ENCODE results near the gene PRELP.

PRELP gene

DNA sequence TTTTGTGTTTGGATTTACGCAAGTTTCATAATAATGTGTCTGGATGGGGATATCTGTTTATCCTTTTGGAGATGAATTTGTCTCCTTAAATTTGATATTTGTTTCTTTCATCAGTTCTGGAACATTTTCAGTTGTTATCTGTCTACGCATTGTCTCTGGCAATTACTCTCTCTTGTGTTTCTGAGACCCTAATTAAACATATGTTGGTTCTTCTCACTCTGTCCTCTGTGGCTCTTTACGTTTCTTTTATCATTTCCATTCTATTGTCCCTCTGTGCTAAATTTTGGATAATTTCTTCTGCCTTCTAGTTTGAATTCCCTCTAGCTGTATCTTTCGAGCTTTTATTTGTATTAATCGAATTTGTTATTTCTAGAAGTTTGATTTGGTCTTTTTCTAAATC lies 17.5 kb upstream of the PRELP start:
- Histone ChIP-seq H4K91ac (ENCODE audit: low read depth, low read length, poor library complexity) (no peak overlapping the region), H3K4me1 (ENCODE audit: control insufficient read depth in 2 of 2, insufficient read depth in 1 of 2, low read depth in 1 of 2, low read length in 2 of 2) (peaks cover 2 to 16% of the 10 kb centered on the region in 2 donors), H2BK15ac (ENCODE audit: low read length) (no peak overlapping the region), H3K14ac (ENCODE audit: low read length) (no peak overlapping the region), H3K27ac (replicated peaks; ENCODE audit: low read length) (no peak overlapping the region), H3K4me2 (ENCODE audit: insufficient read depth, low read length, poor library complexity, severe bottlenecking) (no peak overlapping the region), H3K4ac (ENCODE audit: low read length) (no peak overlapping the region), H4K8ac (ENCODE audit: low read depth, low read length) (no peak overlapping the region), H3K9ac (ENCODE audit: low read depth, low read length, poor library complexity) (no peak overlapping the region), H3K36me3 (replicated peaks in 1 of 2; ENCODE audit: control insufficient read depth in 2 of 2, insufficient read depth in 2 of 2, low read length in 2 of 2) (no peaks in the 10 kb centered on the region), H3K18ac (ENCODE audit: low read length) (no peak overlapping the region), H3K79me1 (ENCODE audit: low read depth, low read length) (no peaks in the 10 kb centered on the region), H3K4me3 (ENCODE audit: low read length in 2 of 2) (no peak overlapping the region), H2BK5ac (ENCODE audit: low read length) (no peak overlapping the region), H2BK12ac (ENCODE audit: low read length) (no peak overlapping the region), H2AK5ac (ENCODE audit: low read depth, low read length) (no peak overlapping the region), H2AFZ (ENCODE audit: low read length) (no peak overlapping the region), H3K27me3 (ENCODE audit: control insufficient read depth in 3 of 3, insufficient read depth in 3 of 3, low read depth in 1 of 3, low read length in 3 of 3) (peaks cover 0 to 25% (median 0%) of the 10 kb centered on the region in 3 experiments), H2BK120ac (ENCODE audit: low read depth, low read length) (no peak overlapping the region), H3K9me3 (replicated peaks in 1 of 2; ENCODE audit: control insufficient read depth in 2 of 2, insufficient read depth in 1 of 2, low read depth in 1 of 2, low read length in 2 of 2) (no peaks in the 10 kb centered on the region), H3K23ac (ENCODE audit: low read depth, low read length, poor library complexity) (no peak overlapping the region)
- no CpG with 5 or more reads among the region's 5 CpGs for WGBS, 2 donors (ENCODE audit: extremely low coverage in 2 of 2, insufficient read length in 2 of 2, insufficient replicate concordance in 1 of 2)
- DNase-seq (ENCODE audit: low spot score) = no peak

DNA sequence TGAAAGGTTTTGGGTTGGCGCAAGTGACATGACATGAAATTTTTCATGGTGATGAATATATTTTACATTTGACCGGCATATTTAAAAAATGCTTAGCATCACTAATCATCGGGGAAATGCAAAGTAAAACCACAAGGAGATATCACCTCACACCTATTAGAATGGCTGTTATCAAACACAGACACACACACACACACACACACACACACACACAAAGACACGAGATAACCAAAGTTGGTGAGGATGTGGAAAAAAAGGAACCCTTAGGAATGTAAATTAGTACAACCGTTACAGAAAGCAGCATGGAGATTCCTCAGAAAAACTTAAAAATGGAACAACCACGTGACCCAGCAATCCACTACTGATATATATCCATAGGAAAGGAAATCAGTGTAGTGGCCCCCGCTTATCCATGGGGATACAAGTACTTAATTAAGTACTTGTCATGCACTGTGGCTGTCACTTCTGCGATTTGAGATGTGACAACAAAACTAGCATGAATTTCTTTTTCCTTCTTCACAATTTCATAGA lies 15.9 kb upstream of the PRELP start:
- no peak for DNase-seq (ENCODE audit: low spot score)
- H3K18ac ChIP-seq (ENCODE audit: low read length) = no peak overlapping the region
- no peak overlapping the region for H2AK5ac ChIP-seq (ENCODE audit: low read depth, low read length)
- H3K4me2 ChIP-seq (ENCODE audit: insufficient read depth, low read length, poor library complexity, severe bottlenecking) = no peak overlapping the region
- no peak overlapping the region for H3K23ac ChIP-seq (ENCODE audit: low read depth, low read length, poor library complexity)
- H2AFZ ChIP-seq (ENCODE audit: low read length) = no peak overlapping the region
- no peak overlapping the region for H4K8ac ChIP-seq (ENCODE audit: low read depth, low read length)
- no peak overlapping the region for H2BK12ac ChIP-seq (ENCODE audit: low read length)
- H3K36me3 ChIP-seq (replicated peaks in 1 of 2; ENCODE audit: control insufficient read depth in 2 of 2, insufficient read depth in 2 of 2, low read length in 2 of 2) = no peaks in the 10 kb centered on the region
- no peak overlapping the region for H3K4ac ChIP-seq (ENCODE audit: low read length)
- no peak overlapping the region for H3K9ac ChIP-seq (ENCODE audit: low read depth, low read length, poor library complexity)
- no peak overlapping the region for H4K91ac ChIP-seq (ENCODE audit: low read depth, low read length, poor library complexity)
- no peaks in the 10 kb centered on the region for H3K79me1 ChIP-seq (ENCODE audit: low read depth, low read length)
- no CpG with 5 or more reads among the region's 8 CpGs for WGBS, 2 donors (ENCODE audit: extremely low coverage in 2 of 2, insufficient read length in 2 of 2, insufficient replicate concordance in 1 of 2)
- H2BK15ac ChIP-seq (ENCODE audit: low read length) = no peak overlapping the region
- H3K4me1 ChIP-seq (ENCODE audit: control insufficient read depth in 2 of 2, insufficient read depth in 1 of 2, low read depth in 1 of 2, low read length in 2 of 2) = peaks cover 2 to 26% of the 10 kb centered on the region in 2 donors
- H3K4me3 ChIP-seq (ENCODE audit: low read length in 2 of 2) = no peak overlapping the region
- no peak overlapping the region for H2BK120ac ChIP-seq (ENCODE audit: low read depth, low read length)
- H3K27me3 ChIP-seq (ENCODE audit: control insufficient read depth in 3 of 3, insufficient read depth in 3 of 3, low read depth in 1 of 3, low read length in 3 of 3) = peaks cover 0 to 35% (median 0%) of the 10 kb centered on the region in 3 experiments
- no peak overlapping the region for H3K27ac ChIP-seq (replicated peaks; ENCODE audit: low read length)
- H2BK5ac ChIP-seq (ENCODE audit: low read length) = no peak overlapping the region
- no peaks in the 10 kb centered on the region for H3K9me3 ChIP-seq (replicated peaks in 1 of 2; ENCODE audit: control insufficient read depth in 2 of 2, insufficient read depth in 1 of 2, low read depth in 1 of 2, low read length in 2 of 2)
- H3K14ac ChIP-seq (ENCODE audit: low read length) = no peak overlapping the region

DNA sequence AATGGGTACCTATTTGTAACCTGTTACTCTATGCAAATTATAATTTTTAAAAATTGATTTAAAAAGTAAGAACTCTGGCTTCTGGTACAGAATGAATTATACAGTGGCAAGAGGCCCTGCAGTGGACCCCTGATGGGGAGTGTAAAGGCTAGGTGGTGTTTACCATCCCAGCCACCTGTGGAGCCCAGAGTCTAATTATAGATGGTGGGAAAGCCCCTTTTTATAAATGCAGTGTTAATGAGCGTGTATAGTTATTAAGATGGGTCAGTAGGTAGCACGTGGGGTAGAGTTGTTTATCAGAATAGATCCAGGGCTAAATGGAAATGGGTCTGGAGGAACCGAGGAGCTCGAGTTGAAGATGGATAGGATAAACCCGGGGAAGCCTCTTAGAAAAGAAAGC lies 13.9 kb upstream of the PRELP start:
- no peak for DNase-seq (ENCODE audit: low spot score)
- no peak overlapping the region for H3K9ac ChIP-seq (ENCODE audit: low read depth, low read length, poor library complexity)
- H3K4me2 ChIP-seq (ENCODE audit: insufficient read depth, low read length, poor library complexity, severe bottlenecking) = no peak overlapping the region
- no peak overlapping the region for H2BK12ac ChIP-seq (ENCODE audit: low read length)
- H3K14ac ChIP-seq (ENCODE audit: low read length) = no peak overlapping the region
- no peak overlapping the region for H3K4ac ChIP-seq (ENCODE audit: low read length)
- H3K23ac ChIP-seq (ENCODE audit: low read depth, low read length, poor library complexity) = no peak overlapping the region
- no peak overlapping the region for H3K4me3 ChIP-seq (ENCODE audit: low read length in 2 of 2)
- no peak overlapping the region for H2BK15ac ChIP-seq (ENCODE audit: low read length)
- no peak overlapping the region for H3K27ac ChIP-seq (replicated peaks; ENCODE audit: low read length)
- H4K91ac ChIP-seq (ENCODE audit: low read depth, low read length, poor library complexity) = no peak overlapping the region
- H2BK5ac ChIP-seq (ENCODE audit: low read length) = no peak overlapping the region
- H4K8ac ChIP-seq (ENCODE audit: low read depth, low read length) = no peak overlapping the region
- peaks cover 0 to 36% (median 0%) of the 10 kb centered on the region in 3 experiments for H3K27me3 ChIP-seq (ENCODE audit: control insufficient read depth in 3 of 3, insufficient read depth in 3 of 3, low read depth in 1 of 3, low read length in 3 of 3)
- no peaks in the 10 kb centered on the region for H3K79me1 ChIP-seq (ENCODE audit: low read depth, low read length)
- WGBS, 2 donors (ENCODE audit: extremely low coverage in 2 of 2, insufficient read length in 2 of 2, insufficient replicate concordance in 1 of 2) = no CpG with 5 or more reads among the region's 5 CpGs
- H2AFZ ChIP-seq (ENCODE audit: low read length) = no peak overlapping the region
- no peak overlapping the region for H3K18ac ChIP-seq (ENCODE audit: low read length)
- no peaks in the 10 kb centered on the region for H3K36me3 ChIP-seq (replicated peaks in 1 of 2; ENCODE audit: control insufficient read depth in 2 of 2, insufficient read depth in 2 of 2, low read length in 2 of 2)
- no peak overlapping the region for H2BK120ac ChIP-seq (ENCODE audit: low read depth, low read length)
- H3K4me1 ChIP-seq (ENCODE audit: control insufficient read depth in 2 of 2, insufficient read depth in 1 of 2, low read depth in 1 of 2, low read length in 2 of 2) = peaks cover 13 to 30% of the 10 kb centered on the region in 2 donors
- H2AK5ac ChIP-seq (ENCODE audit: low read depth, low read length) = no peak overlapping the region
- no peaks in the 10 kb centered on the region for H3K9me3 ChIP-seq (replicated peaks in 1 of 2; ENCODE audit: control insufficient read depth in 2 of 2, insufficient read depth in 1 of 2, low read depth in 1 of 2, low read length in 2 of 2)

DNA sequence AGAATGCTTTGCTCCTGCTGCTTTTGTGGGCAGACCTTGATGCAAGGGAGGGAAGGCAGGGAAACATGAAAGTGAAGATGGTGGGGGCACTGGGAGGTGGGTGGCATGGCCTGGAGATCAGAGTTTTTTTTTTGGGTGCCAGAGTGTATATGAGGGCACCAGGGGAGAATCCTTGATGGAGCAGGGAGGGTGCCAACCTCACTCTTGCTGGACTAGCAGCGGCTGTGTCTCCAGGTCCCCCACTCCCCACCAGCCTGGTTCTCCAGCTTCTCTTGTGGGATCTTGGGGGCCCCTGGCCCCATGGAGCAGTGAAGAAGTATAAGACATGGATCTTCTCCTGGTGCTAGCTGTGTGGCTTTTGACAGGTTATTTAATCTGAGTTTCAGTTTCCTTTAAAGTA lies 13.5 kb upstream of the PRELP start:
- Histone ChIP-seq H4K8ac (ENCODE audit: low read depth, low read length) (no peak overlapping the region), H2BK120ac (ENCODE audit: low read depth, low read length) (no peak overlapping the region), H3K4me3 (ENCODE audit: low read length in 2 of 2) (no peak overlapping the region), H2BK5ac (ENCODE audit: low read length) (no peak overlapping the region), H3K4ac (ENCODE audit: low read length) (no peak overlapping the region), H3K79me1 (ENCODE audit: low read depth, low read length) (no peaks in the 10 kb centered on the region), H4K91ac (ENCODE audit: low read depth, low read length, poor library complexity) (no peak overlapping the region), H2BK12ac (ENCODE audit: low read length) (no peak overlapping the region), H2AFZ (ENCODE audit: low read length) (no peak overlapping the region), H3K27ac (replicated peaks; ENCODE audit: low read length) (no peak overlapping the region), H3K23ac (ENCODE audit: low read depth, low read length, poor library complexity) (no peak overlapping the region), H2AK5ac (ENCODE audit: low read depth, low read length) (no peak overlapping the region), H3K4me1 (ENCODE audit: control insufficient read depth in 2 of 2, insufficient read depth in 1 of 2, low read depth in 1 of 2, low read length in 2 of 2) (peaks cover 16 to 28% of the 10 kb centered on the region in 2 donors), H3K9me3 (replicated peaks in 1 of 2; ENCODE audit: control insufficient read depth in 2 of 2, insufficient read depth in 1 of 2, low read depth in 1 of 2, low read length in 2 of 2) (no peaks in the 10 kb centered on the region), H2BK15ac (ENCODE audit: low read length) (no peak overlapping the region), H3K27me3 (ENCODE audit: control insufficient read depth in 3 of 3, insufficient read depth in 3 of 3, low read depth in 1 of 3, low read length in 3 of 3) (peaks cover 0 to 33% (median 0%) of the 10 kb centered on the region in 3 experiments), H3K36me3 (replicated peaks in 1 of 2; ENCODE audit: control insufficient read depth in 2 of 2, insufficient read depth in 2 of 2, low read length in 2 of 2) (no peaks in the 10 kb centered on the region), H3K4me2 (ENCODE audit: insufficient read depth, low read length, poor library complexity, severe bottlenecking) (no peak overlapping the region), H3K18ac (ENCODE audit: low read length) (no peak overlapping the region), H3K14ac (ENCODE audit: low read length) (no peak overlapping the region), H3K9ac (ENCODE audit: low read depth, low read length, poor library complexity) (no peak overlapping the region)
- DNase-seq (ENCODE audit: low spot score) = no peak
- no CpG with 5 or more reads among the region's 1 CpG for WGBS, 2 donors (ENCODE audit: extremely low coverage in 2 of 2, insufficient read length in 2 of 2, insufficient replicate concordance in 1 of 2)

All from neuronal stem cell (in vitro differentiated cells).